D721Med (cell line): ENCODE measurements around the gene IFNLR1.
"Not testable (repeated sequence)": the region's sequence is repeated elsewhere in the genome, so short reads cannot be mapped to it uniquely, and the experiment has no call there.

Experiments
- DNase-seq: peaks from one replicate; pipeline ENCODE4 v3.0.0; 2011; ENCODE audit warnings: low spot score; ENCODE audit not compliant: insufficient read length
- FAIRE-seq: peaks from 2 replicates; lab custom pipeline; 2011; peaks lifted over from hg19 to GRCh38; lab: Jason Lieb, UNC
- TF ChIP-seq, protein P1 (sequence below): IDR thresholded peaks from 2 replicates; pipeline ENCODE4 v1.5.1; 2012; ENCODE audit warnings: mild to moderate bottlenecking, control low read depth; ENCODE audit not compliant: insufficient read depth; ENCODE audit errors: missing control alignments

The IFNLR1 gene

DNA sequence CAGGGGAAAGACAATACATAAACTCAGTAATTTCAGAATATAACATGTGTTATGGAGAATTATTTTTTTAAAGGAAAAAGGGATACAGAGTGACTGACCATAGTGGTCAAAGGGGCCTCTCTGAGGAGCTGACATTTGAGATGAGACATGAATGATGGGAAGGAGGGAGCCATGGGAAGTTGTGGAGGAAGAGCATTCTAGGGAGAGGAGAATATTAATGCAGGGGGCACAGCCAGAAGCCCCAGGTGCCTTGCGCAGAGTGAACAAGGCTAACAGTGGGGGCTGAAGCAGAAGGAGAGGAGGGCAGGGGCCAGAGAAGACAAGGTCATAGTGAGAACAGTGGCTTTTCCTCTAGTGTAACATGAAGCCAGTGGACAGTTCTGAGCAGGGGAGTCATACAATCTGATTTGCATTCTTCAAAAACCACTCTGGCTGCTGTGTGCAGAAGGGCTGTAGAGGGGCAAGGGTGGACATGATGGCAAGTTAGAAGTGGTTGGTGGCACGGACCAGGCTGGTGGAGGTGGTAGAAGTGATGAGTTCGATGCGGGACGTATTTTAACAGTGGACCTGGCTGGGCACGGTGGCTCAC lies 28.2 kb upstream of the IFNLR1 start:
- TF ChIP-seq, protein P1, sequence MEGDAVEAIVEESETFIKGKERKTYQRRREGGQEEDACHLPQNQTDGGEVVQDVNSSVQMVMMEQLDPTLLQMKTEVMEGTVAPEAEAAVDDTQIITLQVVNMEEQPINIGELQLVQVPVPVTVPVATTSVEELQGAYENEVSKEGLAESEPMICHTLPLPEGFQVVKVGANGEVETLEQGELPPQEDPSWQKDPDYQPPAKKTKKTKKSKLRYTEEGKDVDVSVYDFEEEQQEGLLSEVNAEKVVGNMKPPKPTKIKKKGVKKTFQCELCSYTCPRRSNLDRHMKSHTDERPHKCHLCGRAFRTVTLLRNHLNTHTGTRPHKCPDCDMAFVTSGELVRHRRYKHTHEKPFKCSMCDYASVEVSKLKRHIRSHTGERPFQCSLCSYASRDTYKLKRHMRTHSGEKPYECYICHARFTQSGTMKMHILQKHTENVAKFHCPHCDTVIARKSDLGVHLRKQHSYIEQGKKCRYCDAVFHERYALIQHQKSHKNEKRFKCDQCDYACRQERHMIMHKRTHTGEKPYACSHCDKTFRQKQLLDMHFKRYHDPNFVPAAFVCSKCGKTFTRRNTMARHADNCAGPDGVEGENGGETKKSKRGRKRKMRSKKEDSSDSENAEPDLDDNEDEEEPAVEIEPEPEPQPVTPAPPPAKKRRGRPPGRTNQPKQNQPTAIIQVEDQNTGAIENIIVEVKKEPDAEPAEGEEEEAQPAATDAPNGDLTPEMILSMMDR = no peak
- FAIRE-seq = no peak
- no peak for DNase-seq

DNA sequence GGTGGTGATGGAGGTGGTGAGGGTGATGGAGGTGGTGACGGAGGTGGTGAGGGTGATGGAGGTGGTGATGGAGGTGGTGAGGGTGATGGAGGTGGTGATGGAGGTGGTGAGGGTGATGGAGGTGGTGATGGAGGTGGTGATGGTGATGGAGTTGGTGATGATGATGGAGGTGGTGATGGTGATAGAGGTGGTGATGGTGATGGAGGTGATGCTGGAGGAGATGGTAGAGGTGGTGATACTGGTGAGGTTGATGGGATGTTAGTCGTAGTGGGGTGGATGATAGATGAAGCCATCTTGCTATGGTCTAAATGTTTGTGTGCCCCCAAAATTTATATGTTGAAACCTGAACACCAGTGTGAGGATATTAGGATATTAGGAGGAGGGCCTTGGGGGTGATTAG lies 25.3 kb upstream of the IFNLR1 start:
- DNase-seq (no peak), FAIRE-seq (no peak)
- TF ChIP-seq, protein P1 = no peak

DNA sequence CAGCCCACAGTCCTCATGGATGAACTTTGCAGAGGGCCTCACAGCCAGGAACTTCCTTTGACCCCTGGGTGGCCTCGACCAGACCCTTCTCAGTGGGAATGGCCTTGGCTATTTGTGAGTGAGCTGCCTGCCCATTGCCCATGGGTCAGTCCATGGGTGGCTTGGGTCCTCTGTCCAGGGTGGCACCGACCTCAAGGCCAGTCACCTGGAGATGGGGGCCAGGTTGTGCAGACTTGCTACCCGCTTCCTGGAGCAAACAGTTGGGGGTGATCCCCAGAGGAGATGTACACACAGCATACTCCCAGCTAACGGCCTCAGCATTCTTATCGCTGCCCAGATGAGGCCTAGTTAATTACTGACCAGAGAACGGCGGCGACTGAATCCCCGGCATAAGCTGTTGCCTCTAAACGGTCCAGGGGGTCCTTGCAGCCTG lies 23.1 kb upstream of the IFNLR1 start:
- FAIRE-seq (no peak), DNase-seq (no peak)
- TF ChIP-seq, protein P1 = no peak

DNA sequence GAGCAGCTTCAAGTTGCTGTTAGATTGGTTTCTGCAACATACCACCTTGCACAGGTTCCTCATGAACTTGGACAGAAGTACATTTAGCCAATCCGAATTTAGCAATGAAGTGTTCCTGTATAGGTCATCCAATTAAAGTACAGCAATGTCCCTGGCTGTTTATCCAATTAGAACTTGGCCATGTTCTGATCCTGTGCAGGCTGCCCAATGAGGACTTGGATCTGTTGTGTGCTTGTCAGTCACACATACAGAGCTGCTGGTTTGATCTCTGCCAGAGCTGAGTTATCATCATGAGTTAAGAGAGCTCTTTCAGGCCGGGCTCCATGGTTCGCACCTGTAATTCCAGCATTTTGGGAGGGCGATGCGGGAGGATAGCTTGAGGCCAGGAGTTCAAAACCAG lies 22.0 kb upstream of the IFNLR1 start:
- TF ChIP-seq, protein P1 = no peak
- no peak for FAIRE-seq
- DNase-seq = no peak

DNA sequence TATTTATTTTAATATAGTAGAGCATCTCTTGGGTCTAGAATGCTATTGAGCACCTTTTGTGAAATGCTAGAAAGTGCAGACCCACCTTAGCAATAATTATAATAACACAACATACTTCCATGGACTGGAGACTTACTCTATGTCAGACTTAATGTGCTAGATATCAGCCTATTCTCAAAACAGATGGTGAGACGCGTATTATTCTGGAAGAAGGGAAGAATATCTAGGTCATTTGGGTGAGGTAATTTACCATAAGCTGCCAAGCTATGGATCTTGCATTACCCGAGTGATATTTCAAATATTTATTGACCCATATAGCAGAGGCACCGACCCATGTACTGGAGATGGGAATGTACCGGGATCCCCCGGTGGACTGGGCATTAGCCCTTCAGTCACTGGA lies 20.6 kb upstream of the IFNLR1 start:
- no peak for DNase-seq
- TF ChIP-seq, protein P1 = no peak
- FAIRE-seq = no peak

DNA sequence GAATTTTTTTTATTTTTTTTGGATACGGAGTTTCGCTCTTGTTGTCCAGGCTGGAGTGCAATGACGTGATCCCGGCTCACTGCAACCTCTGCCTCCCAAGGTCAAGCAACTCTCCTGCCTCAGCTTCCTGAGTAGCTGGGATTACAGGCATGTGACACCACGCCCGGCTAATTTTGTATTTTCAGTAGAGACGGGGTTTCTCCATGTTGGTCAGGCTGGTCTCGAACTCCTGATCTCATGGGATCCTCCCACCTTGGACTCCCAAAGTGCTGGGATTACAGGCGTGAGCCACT lies 20.3 kb upstream of the IFNLR1 start:
- DNase-seq, FAIRE-seq: not testable (repeated sequence)

DNA sequence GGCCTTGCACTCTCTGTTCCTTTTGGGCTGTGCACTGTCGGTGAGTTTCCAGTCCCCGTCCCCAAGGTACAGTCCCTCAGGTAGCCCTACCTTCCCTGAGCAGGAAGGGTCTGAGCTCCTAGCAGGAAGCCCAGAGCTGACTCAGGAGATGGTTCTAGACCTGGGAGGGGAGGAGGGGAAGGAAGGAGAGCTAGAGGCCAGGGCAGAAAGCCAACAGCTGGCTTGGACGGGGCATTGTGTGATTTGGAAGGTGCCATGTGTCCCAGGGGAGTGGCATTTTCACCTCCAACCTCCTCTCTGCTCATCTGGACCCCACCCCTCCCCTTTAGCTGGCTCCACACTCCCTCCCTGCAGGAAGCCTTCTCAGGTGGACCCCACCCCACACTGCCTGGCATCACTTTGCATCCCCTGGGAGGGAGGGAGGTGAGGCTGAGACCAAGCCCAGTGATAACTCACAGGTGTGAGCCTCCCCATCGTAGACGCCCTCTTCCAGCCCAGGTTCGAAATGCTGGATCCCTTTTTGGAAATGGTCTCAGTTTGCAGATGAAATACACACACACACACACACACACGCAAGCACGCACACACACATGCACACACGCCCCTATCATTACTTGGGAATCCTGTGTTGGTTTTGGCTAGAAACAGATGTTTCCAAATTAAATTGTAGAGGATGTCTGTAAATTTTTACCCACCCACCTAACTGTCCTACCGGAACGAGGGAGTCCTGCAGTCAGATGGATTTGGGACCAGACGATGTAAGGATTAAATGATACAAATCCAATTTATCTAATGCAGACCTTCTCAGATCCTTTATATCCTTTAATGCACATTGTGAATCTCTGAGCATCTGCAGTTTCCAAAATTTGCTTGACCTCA lies 19.7 kb upstream of the IFNLR1 start:
- TF ChIP-seq, protein P1 = no peak
- DNase-seq (no peak), FAIRE-seq (no peak)
